Lower lobe of right lung (tissue), 2 donors: ENCODE measurements around the gene NDOR1. TPM values are rescaled to one million over a fixed set of nuclear protein-coding genes. Genes with fewer than 3 reads are reported as not detected.

ENCODE experiments used
- ATAC-seq, 2 donors: fragments of 200-7000 bp; cut with Tn5 transposase; one replicate each; pipeline ENCODE4 v1.9.1; 2020 to 2022; ENCODE audit warnings: mild to moderate bottlenecking in 2 of 2, moderate library complexity in 2 of 2
- DNase-seq: peaks from one replicate; pipeline ENCODE4 v3.0.0-alpha.2; 2020
- H3K27ac ChIP-seq: fragments of 200-600 bp; one replicate; pipeline ENCODE4 v1.8.0; 2022
- H3K27me3 ChIP-seq: fragments of 200-600 bp; one replicate; pipeline ENCODE4 v1.8.0; 2022; ENCODE audit warnings: low read depth
- H3K36me3 ChIP-seq: fragments of 200-600 bp; one replicate; pipeline ENCODE4 v1.8.0; 2022; ENCODE audit warnings: mild to moderate bottlenecking
- H3K4me1 ChIP-seq: fragments of 200-600 bp; one replicate; pipeline ENCODE4 v1.8.0; 2022
- H3K4me3 ChIP-seq: fragments of 200-600 bp; one replicate; pipeline ENCODE4 v1.8.0; 2022; ENCODE audit warnings: mild to moderate bottlenecking
- H3K9me3 ChIP-seq: fragments of 200-600 bp; one replicate; pipeline ENCODE4 v1.8.0; 2022
- CTCF ChIP-seq: fragments of 200-600 bp; IDR thresholded peaks from one replicate; pipeline ENCODE4 v1.8.0; 2022; ENCODE audit warnings: antibody characterized with exemption, mild to moderate bottlenecking
- intact Hi-C: fragments of 100-400 bp; cut with DNase I; formaldehyde crosslinking; loops from one replicate; pipeline ENCODE4 v1.11.0; 2022
- total RNA-seq: library from RNA; stranded (reverse); fragmentation: NEBNext Ultra II Directional; extraction: Animal tissue kit (Norgen Biotek cat#: 25700); gene quantifications from one replicate; pipeline ENCODE4 v1.2.1, GENCODE V29; 2021
- donor health status: DM: no; HTN: yes; CAD: no; lungs with severe emphysema.

The NDOR1 gene
- total RNA-seq, 1 donor from 2014 or later = 15.6 TPM

- H3K27ac ChIP-seq = no peak overlapping the region
- intact Hi-C loops = no loop called here
- H3K4me3 ChIP-seq = peak overlapping the region; percentile 100
- H3K4me1 ChIP-seq = peaks cover 31% of the 10 kb centered on the region
- H3K9me3 ChIP-seq = no peaks in the 10 kb centered on the region
- DNase-seq = no peak
- peaks cover 8% of the 10 kb centered on the region for H3K36me3 ChIP-seq
- no peak for TF ChIP-seq CTCF
- no peak for ATAC-seq
- no peaks in the 10 kb centered on the region for H3K27me3 ChIP-seq
Observed at GRCh38 chr9:137206602-137207001, 1.1 kb downstream of the NDOR1 start.

GRCh38 chr9:137211532-137211931 lies 6.0 kb downstream of the NDOR1 start:
- Histone ChIP-seq H3K27ac (no peak overlapping the region), H3K4me3 (no peak overlapping the region), H3K36me3 (peaks cover 23% of the 10 kb centered on the region), H3K27me3 (no peaks in the 10 kb centered on the region), H3K4me1 (peaks cover 7% of the 10 kb centered on the region), H3K9me3 (no peaks in the 10 kb centered on the region)
- intact Hi-C loops = no loop called here
- ATAC-seq = no peak
- DNase-seq = no peak
- TF ChIP-seq CTCF = no peak

GRCh38 chr9:137212520-137212919 lies 7.0 kb downstream of the NDOR1 start:
- H3K4me1 ChIP-seq = peaks cover 7% of the 10 kb centered on the region
- intact Hi-C loops = no loop called here
- TF ChIP-seq CTCF = no peak
- ATAC-seq (no peak), DNase-seq (no peak)
- no peak overlapping the region for H3K4me3 ChIP-seq
- peaks cover 24% of the 10 kb centered on the region for H3K36me3 ChIP-seq
- H3K9me3 ChIP-seq = no peaks in the 10 kb centered on the region
- no peak overlapping the region for H3K27ac ChIP-seq
- no peaks in the 10 kb centered on the region for H3K27me3 ChIP-seq

- peaks cover 24% of the 10 kb centered on the region for H3K36me3 ChIP-seq
- H3K4me3 ChIP-seq = no peak overlapping the region
- no peak for TF ChIP-seq CTCF
- H3K27me3 ChIP-seq = no peaks in the 10 kb centered on the region
- no peaks in the 10 kb centered on the region for H3K9me3 ChIP-seq
- H3K27ac ChIP-seq = no peak overlapping the region
- H3K4me1 ChIP-seq = peaks cover 16% of the 10 kb centered on the region
- no peak for DNase-seq
- ATAC-seq = no peak
- intact Hi-C loops = no loop called here
Observed at GRCh38 chr9:137213160-137214060, 7.9 kb downstream of the NDOR1 start.

- no peak overlapping the region for H3K27ac ChIP-seq
- ATAC-seq (no peak), DNase-seq (no peak)
- no peak overlapping the region for H3K4me3 ChIP-seq
- H3K36me3 ChIP-seq = peaks cover 18% of the 10 kb centered on the region
- H3K9me3 ChIP-seq = no peaks in the 10 kb centered on the region
- no peaks in the 10 kb centered on the region for H3K27me3 ChIP-seq
- H3K4me1 ChIP-seq = peaks cover 25% of the 10 kb centered on the region
- intact Hi-C loops = no loop called here
- TF ChIP-seq CTCF = no peak
Observed at GRCh38 chr9:137214620-137215019, 9.1 kb downstream of the NDOR1 start.
